Non-pigmented ciliary epithelial cell (primary cell): ENCODE results near the gene USP44.
A peak's percentile ranks its signal among the peaks of the same experiment; 100 is the strongest.
"Not testable (repeated sequence)": the region's sequence is repeated elsewhere in the genome, so short reads cannot be mapped to it uniquely, and the experiment has no call there.

ENCODE experiments used
- DNase-seq: peaks from one replicate; pipeline ENCODE4 v3.0.0-alpha.2; 2010; ENCODE audit warnings: low read depth

The USP44 gene

DNA sequence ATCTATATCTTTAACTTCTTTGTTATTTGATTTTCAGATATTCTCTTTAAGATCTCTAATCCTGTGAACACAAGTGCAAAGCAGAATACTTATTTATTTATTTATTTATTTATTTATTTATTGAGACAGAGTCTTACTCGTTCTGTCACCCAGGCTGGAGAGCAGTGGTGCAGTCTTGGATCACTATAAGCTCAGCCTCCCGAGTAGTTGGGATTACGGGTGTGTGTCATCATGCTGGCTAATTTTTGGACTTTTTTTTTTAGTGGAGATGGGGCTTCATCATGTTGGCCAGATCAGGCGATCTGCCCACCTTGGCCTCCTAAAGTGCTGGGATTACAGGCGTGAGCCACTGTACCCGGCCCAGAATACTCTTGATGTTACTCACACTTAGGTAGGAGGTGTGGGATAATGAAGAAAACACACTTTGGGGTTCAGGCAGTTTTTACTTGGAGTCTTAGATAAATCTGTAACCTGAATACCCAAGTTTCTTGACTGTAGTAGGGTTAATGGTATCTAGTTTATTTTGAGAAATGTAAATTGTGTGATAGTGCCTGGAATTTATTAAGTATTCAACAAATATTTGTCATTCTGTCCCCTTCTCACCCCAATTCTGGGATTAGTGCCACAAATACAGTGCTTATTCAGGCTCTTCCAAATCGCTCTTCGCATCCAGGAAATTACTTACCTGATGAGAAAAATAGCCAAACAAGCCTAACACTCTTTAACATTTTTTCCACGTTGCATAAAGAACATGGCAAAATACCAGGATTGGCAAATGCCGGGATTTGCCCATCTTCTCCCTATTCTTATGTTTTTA is 44.4 kb downstream of the USP44 start:
- no peak for DNase-seq

DNA sequence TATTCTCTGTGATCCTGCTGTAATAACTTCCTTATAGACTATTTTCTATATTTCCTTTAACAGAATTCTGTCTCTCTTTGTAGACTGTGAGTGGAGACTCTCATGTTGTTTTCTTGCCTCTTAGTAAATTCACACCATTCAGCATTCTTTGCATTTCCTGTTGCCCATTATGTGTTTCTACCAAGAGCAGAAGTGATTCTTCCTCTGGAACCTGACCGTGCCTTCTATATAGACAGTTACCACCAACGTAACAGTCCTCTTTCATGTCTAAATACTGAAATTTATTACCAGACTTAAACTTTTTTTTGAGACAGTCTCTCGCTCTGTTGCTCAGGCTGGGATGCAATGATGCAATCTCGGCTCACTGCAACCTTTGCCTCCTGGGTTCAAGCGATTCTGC is 46.2 kb downstream of the USP44 start:
- DNase-seq: no peak

DNA sequence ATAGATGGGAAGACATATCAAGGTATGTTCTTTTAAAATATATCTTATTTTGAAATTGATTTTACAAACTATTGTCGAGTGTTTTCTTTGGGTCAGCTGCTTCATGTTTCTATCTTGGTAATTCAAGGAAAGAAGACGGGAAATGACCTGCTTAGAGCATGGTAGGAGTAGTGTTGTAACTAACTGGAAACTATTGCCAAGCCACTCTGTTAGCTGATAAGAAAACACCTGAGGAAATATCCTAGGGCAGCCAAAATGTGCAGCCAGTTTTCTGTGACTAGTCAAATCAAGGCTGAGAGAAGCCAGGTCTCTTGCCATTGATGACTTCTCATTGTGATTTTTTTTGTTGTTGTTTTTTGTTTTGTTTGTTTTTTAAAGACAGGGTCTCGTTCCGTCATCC is 47.1 kb downstream of the USP44 start:
- no peak for DNase-seq

GRCh38 chr12:95499772-95500171 is 51.5 kb downstream of the USP44 start:
- no peak for DNase-seq

DNA sequence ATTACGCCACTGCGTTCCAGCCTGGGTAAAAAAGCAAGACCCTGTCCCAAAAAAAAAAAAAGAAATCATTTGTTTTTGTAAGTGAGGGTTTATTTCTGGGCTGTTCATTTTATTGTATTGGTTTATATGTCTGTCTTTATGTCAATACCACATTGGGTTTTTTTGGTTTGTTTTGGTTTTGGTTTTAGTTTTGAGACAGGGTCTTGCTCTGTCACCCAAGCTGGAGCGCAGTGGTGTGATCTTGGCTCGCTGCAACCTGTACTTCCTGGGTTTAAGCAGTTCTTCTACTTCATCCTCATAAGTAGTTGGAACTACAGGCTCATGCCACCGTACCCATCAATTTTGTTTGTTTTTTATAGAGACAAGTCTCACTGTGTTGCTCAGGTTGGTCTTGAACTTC is 52.3 kb downstream of the USP44 start:
- DNase-seq: no peak

GRCh38 chr12:95497031-95497430 is 54.2 kb downstream of the USP44 start:
- DNase-seq: no peak

DNA sequence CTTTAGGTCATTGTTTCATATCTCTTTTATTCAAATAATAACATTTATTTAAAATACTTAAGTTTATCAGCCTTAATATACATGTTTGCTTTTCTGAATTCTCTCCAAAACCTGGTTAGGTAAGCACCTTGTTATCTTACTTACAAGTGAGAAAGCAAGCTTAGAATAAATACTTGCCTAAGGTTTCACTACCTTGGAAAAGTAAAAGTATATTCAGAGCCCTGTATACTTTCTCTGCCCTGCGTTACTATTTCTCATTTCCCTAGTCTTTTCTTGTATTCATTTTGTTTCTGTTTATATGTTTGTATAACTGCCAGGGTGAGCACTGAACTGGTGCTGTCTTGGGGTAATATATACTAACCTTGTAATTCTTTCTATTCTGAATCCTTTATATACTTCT is 55.8 kb downstream of the USP44 start:
- DNase-seq: no peak

DNA sequence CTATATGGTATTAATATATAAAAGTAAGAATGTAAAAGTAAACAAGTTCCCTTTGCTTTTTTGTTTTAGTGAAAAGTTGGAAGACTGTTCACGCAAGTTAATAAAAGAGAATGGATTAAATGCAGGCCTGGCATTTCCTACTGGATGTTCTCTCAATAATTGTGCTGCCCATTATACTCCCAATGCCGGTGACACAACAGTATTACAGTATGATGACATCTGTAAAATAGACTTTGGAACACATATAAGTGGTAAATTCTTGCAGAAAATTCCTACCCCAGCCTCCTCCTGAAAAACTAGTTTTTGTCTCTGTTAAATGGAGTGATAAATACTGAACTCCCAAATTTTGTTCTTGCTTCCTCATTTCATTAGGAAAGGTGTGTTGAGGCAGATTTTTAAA is 56.4 kb downstream of the USP44 start:
- DNase-seq: no peak

- DNase-seq: no peak
Observed at GRCh38 chr12:95492462-95492861, 58.8 kb downstream of the USP44 start.

DNA sequence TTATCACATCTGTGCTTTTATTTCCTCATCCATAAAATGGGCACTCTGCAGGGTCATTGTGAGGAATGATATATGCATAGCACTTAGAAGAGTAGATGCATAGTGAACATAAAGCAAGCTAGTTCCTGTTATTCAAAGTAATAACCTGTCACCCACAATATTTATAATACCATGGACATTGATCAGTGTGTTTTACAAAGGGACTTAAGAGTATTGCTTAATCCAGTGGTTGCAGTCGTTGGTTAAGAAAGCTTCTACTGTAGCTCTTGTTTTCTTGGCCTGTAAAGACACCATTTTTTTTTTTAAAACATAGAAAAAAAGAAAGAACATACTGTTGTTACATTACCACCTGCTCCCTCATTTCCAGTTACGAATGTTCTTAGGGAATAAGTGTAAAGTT is 64.3 kb downstream of the USP44 start:
- no peak for DNase-seq

DNA sequence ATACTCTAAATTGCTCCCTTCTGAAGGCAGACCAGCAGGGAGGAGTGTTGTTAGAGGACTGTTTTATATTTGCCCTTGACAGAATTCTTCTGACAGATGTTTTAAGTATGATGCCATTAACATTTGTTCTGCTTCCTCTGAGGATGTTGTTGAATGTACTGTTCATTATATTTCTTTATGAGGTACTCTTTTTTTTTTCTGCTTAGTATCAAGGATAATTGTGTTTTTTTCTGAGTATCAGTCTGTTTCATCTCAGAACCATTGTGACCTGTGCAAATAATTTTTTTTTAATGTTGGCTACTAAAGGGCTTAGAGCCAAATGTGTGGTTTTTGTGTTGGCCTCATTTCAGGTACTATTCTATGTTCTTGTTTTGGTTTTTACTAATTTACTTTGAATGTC is 66.8 kb downstream of the USP44 start:
- no peak for DNase-seq

GRCh38 chr12:95482564-95482963 is 68.7 kb downstream of the USP44 start:
- DNase-seq: not testable (repeated sequence)

DNA sequence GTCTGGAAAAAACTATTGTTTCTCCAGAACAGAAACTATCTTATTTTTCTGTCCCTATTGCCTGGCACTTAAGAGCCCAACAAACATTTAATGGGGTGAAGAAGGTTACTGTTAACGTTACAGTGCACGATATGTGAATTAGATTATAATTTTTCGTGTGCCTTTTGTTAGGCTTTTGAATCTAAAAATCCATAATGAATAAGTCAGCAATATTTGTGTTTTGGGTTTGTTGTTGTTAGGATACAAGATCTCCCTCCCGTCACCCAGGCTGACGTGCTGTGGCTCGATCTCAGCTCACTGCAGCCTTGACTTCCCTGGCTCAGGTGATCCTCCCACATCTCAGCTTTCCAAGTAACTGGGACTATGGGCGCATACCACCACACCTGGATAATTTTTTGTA is 69.4 kb downstream of the USP44 start:
- no peak for DNase-seq

- DNase-seq: no peak
Observed at GRCh38 chr12:95481072-95481471, 70.2 kb downstream of the USP44 start.

DNA sequence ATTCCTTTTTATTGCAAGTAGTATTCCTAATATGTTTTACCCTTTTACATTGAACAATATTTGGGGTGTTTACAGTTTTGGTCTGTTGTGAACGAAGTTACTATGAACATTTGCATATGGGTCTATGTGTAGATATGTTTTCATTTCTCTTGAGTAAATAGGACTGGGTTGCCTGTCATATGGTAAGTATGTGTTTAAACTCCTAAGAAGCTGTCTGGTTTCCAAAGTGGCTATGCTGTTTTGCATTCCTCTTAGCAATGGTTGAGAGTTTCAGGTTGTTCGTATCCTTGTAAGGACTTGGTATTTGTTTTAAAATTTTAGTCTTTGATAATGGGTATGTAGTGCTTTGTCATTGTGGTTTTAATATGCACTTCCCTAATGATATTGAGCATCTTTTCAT is 71.0 kb downstream of the USP44 start:
- peak; percentile 38 for DNase-seq

GRCh38 chr12:95474660-95474958 is 76.7 kb downstream of the USP44 start:
- no peak for DNase-seq

DNA sequence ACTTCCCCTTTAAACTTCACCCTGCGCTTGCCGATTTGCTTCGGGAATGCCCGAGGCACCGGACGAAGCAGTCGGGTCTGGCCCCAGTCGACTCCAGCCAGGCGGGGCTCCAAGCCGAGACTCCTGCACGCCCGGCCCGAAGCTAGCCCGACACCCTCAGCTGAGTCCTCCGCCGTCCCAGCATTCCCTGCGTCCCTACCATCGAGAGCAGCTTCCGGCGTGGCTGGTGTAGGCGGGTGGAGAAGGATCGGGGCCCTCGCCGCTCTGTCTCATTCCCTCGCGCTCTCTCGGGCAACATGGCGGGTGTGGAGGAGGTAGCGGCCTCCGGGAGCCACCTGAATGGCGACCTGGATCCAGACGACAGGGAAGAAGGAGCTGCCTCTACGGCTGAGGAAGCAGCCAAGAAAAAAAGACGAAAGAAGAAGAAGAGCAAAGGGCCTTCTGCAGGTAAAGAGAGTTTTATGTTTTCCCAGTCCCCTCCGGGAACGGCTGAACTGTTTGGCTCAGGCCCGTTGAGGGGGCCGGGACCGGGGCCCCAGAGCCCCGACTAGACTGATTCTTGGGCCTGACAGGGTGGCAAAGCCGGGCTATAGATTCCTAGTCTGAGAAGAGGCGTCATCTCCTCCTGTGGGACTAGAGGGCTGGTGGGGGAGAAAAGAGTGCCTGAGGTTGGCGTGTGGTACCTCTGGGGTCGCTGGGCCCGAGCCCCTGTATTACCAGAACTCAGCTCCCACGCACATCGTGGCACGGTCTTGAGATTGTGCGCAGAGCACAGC is 77.2 kb downstream of the USP44 start, which contains the start of gene METAP2:
METAP2 (plus strand) TSS at position 269 of the 776 bp plus-strand sequence; CDS start at position 297, 28 bp downstream.
- peak; percentile 88 for DNase-seq

GRCh38 chr12:95473231-95473883 is 77.9 kb downstream of the USP44 start:
- no peak for DNase-seq

GRCh38 chr12:95470300-95470699 is 81.0 kb downstream of the USP44 start:
- no peak for DNase-seq
